ENCODE data around the gene RNF213. TPM values are rescaled to one million over a fixed set of nuclear protein-coding genes. Genes with fewer than 3 reads are reported as not detected.

RNF213 gene
- total and polyA plus RNA-seq, 4 donors = 18.2 to 104 (median 33.5) TPM

DNA sequence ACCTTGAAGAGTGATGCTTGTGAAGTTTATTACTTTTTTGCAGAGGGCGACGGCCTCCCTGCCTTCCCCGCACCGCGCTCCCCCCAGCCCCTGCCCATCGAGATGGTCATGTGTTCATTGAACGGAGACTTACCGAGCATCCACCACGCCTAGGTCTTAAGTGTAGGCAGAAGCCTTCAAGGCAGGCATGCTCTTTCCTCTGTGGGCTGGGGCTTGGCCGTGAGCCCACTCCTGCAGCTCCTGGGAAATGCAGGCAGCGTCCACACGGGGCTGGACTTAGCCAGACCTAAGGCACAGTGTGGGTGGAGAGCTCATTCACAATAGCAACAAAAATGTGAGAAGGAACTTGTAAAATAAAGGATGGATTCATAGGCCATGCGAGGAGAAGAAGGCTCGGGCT, 19.2 kb downstream of the RNF213 start:
- H3K9me3 ChIP-seq (ENCODE audit: control insufficient read depth in 4 of 4, low read length in 3 of 4) = no peaks in the 10 kb centered on the region
- TF ChIP-seq RAD21 (IDR thresholded peaks at IDR 0.05) (peak in 1 of 2 donors; percentile 45), NR2F2 (IDR thresholded peaks at IDR 0.05) (no peak)
- H3K4me3 ChIP-seq (ENCODE audit: low read depth in 1 of 3, low read length in 3 of 3) = no peak overlapping the region
- H3K27me3 ChIP-seq (ENCODE audit: control insufficient read depth in 4 of 4, insufficient read depth in 4 of 4, low read length in 3 of 4) = no peaks in the 10 kb centered on the region
- no peak for DNase-seq (ENCODE audit: low spot score)
- H3K4me1 ChIP-seq (ENCODE audit: control insufficient read depth in 4 of 4, insufficient read depth in 4 of 4, low read length in 3 of 4) = no peaks in the 10 kb centered on the region
- H3K9ac ChIP-seq (ENCODE audit: low read depth in 1 of 2, low read length in 2 of 2) = no peak overlapping the region
- peaks cover 0 to 20% (median 4%) of the 10 kb centered on the region in 4 donors for H3K36me3 ChIP-seq (ENCODE audit: control insufficient read depth in 4 of 4, insufficient read depth in 3 of 4, low read depth in 1 of 4, low read length in 3 of 4)
- WGBS = 73% methylated on average over 14 of the region's 14 CpGs
- no peak overlapping the region for H3K27ac ChIP-seq (ENCODE audit: low read depth in 1 of 2, low read length in 2 of 2)

GRCh38 chr17:80281516-80281915, 20.9 kb downstream of the RNF213 start:
- Histone ChIP-seq H3K4me1 (ENCODE audit: control insufficient read depth in 4 of 4, insufficient read depth in 4 of 4, low read length in 3 of 4) (no peaks in the 10 kb centered on the region), H3K9me3 (ENCODE audit: control insufficient read depth in 4 of 4, low read length in 3 of 4) (no peaks in the 10 kb centered on the region), H3K36me3 (ENCODE audit: control insufficient read depth in 4 of 4, insufficient read depth in 3 of 4, low read depth in 1 of 4, low read length in 3 of 4) (peaks cover 0 to 16% (median 4%) of the 10 kb centered on the region in 4 donors), H3K27ac (ENCODE audit: low read depth in 1 of 2, low read length in 2 of 2) (no peak overlapping the region), H3K27me3 (ENCODE audit: control insufficient read depth in 4 of 4, insufficient read depth in 4 of 4, low read length in 3 of 4) (no peaks in the 10 kb centered on the region), H3K4me3 (ENCODE audit: low read depth in 1 of 3, low read length in 3 of 3) (no peak overlapping the region), H3K9ac (ENCODE audit: low read depth in 1 of 2, low read length in 2 of 2) (no peak overlapping the region)
- no peak for DNase-seq (ENCODE audit: low spot score)
- TF ChIP-seq ZBTB33 (IDR thresholded peaks at IDR 0.05) = no peak
- 95% methylated on average over 10 of the region's 10 CpGs for WGBS

DNA sequence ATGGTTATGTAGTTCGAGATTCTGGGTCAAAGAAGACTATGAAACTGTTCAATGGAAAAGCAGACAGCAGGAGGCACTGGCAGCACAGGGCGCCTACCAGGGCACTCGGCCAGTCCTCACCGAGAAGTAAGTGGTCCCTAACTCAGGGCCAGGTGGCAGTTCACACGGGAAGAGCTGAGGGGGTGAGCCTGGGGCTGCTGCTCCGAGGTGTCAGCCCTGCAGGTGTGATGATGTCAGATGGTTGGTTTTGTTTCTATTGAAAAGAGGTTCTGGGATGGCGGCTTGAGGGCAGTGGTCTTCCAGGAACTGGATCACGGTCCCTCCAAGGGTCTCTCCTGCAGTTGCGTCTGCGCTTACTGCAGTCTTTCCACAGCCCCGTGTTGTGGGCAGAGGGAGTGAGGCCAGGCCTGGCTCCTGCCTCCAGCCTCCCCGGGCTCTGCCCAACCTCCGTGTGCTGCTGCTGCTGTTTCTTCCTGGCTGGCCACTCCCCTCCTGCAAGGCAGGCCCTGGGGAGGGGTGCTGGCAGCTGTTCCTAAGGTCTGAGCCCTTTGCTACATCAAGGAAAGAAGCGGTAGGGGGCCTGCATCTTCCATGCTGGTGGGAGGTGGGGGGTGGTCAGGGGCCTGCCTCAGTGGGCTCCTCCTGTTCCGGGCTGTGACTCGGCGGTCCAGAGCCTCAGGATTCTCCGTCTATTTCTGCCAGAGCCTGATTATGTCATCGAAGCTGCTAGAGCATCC, 22.6 kb downstream of the RNF213 start:
- no peak overlapping the region for H3K27ac ChIP-seq (ENCODE audit: low read depth in 1 of 2, low read length in 2 of 2)
- H3K4me3 ChIP-seq (ENCODE audit: low read depth in 1 of 3, low read length in 3 of 3) = no peak overlapping the region
- no peak for TF ChIP-seq TAF1 (conservative IDR thresholded peaks at IDR 0.05)
- TF ChIP-seq, protein P1, sequence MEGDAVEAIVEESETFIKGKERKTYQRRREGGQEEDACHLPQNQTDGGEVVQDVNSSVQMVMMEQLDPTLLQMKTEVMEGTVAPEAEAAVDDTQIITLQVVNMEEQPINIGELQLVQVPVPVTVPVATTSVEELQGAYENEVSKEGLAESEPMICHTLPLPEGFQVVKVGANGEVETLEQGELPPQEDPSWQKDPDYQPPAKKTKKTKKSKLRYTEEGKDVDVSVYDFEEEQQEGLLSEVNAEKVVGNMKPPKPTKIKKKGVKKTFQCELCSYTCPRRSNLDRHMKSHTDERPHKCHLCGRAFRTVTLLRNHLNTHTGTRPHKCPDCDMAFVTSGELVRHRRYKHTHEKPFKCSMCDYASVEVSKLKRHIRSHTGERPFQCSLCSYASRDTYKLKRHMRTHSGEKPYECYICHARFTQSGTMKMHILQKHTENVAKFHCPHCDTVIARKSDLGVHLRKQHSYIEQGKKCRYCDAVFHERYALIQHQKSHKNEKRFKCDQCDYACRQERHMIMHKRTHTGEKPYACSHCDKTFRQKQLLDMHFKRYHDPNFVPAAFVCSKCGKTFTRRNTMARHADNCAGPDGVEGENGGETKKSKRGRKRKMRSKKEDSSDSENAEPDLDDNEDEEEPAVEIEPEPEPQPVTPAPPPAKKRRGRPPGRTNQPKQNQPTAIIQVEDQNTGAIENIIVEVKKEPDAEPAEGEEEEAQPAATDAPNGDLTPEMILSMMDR (IDR thresholded peaks at IDR 0.05; ENCODE audit: low read depth, low read length, missing input control) = no peak
- TF ChIP-seq REST (IDR thresholded peaks at IDR 0.05) = no peak
- TF ChIP-seq HNF4G (IDR thresholded peaks at IDR 0.05) = no peak
- no peak for TF ChIP-seq ZBTB33 (IDR thresholded peaks at IDR 0.05)
- no peak for TF ChIP-seq FOXA2 (IDR thresholded peaks at IDR 0.05)
- TF ChIP-seq, protein P2, sequence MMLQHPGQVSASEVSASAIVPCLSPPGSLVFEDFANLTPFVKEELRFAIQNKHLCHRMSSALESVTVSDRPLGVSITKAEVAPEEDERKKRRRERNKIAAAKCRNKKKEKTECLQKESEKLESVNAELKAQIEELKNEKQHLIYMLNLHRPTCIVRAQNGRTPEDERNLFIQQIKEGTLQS (IDR thresholded peaks at IDR 0.05) = no peak
- TF ChIP-seq RAD21 (IDR thresholded peaks at IDR 0.05) = no peak
- TF ChIP-seq MAX (IDR thresholded peaks at IDR 0.05) = no peak
- no peak for TF ChIP-seq SP1 (IDR thresholded peaks at IDR 0.05)
- TF ChIP-seq GABPA (IDR thresholded peaks at IDR 0.05 in 1 of 2, conservative IDR thresholded peaks at IDR 0.05 in 1 of 2) = no peak
- no peak for TF ChIP-seq JUND (IDR thresholded peaks at IDR 0.05)
- no peak for TF ChIP-seq NR2F2 (IDR thresholded peaks at IDR 0.05)
- no peak for TF ChIP-seq HNF4A (conservative IDR thresholded peaks at IDR 0.05)
- no peak for TF ChIP-seq EGR1 (IDR thresholded peaks at IDR 0.05; ENCODE audit: low read depth in 2 of 2)
- TF ChIP-seq YY1 (IDR thresholded peaks at IDR 0.05) = no peak
- 89% methylated on average over 19 of the region's 19 CpGs for WGBS
- H3K27me3 ChIP-seq (ENCODE audit: control insufficient read depth in 4 of 4, insufficient read depth in 4 of 4, low read length in 3 of 4) = no peaks in the 10 kb centered on the region
- H3K9me3 ChIP-seq (ENCODE audit: control insufficient read depth in 4 of 4, low read length in 3 of 4) = no peaks in the 10 kb centered on the region
- H3K9ac ChIP-seq (ENCODE audit: low read depth in 1 of 2, low read length in 2 of 2) = no peak overlapping the region
- H3K36me3 ChIP-seq (ENCODE audit: control insufficient read depth in 4 of 4, insufficient read depth in 3 of 4, low read depth in 1 of 4, low read length in 3 of 4) = peaks cover 2 to 21% (median 9%) of the 10 kb centered on the region in 4 donors
- H3K4me1 ChIP-seq (ENCODE audit: control insufficient read depth in 4 of 4, insufficient read depth in 4 of 4, low read length in 3 of 4) = no peaks in the 10 kb centered on the region
- DNase-seq (ENCODE audit: low spot score) = no peak

Measured in liver (tissue), 9 donors.